OCI-LY1 (cell line): ENCODE results near the gene SHISAL2A.

Experiments used
- H2AFZ ChIP-seq: fragments of 200-600 bp; sonication (generic), shearing (Covaris generic); 2 replicates; pipeline ENCODE4 v1.6.0; 2014; ENCODE audit warnings: antibody characterized with exemption, mild to moderate bottlenecking, low read length
- H3F3A ChIP-seq: fragments of 200-600 bp; sonication (generic), shearing (Covaris generic); 2 replicates; pipeline ENCODE4 v1.6.0; 2014; ENCODE audit warnings: mild to moderate bottlenecking, antibody characterized with exemption, low read length, moderate library complexity; ENCODE audit not compliant: insufficient read depth
- H3K27ac ChIP-seq: fragments of 200-600 bp; sonication (generic); 2 replicates; pipeline ENCODE4 v1.5.1; 2014; ENCODE audit warnings: low read length, mixed run types, mild to moderate bottlenecking, low read depth; ENCODE audit not compliant: poor library complexity, severe bottlenecking
- H3K27me3 ChIP-seq: fragments of 200-600 bp; sonication (generic); 2 replicates; pipeline ENCODE4 v1.6.0; 2014; ENCODE audit warnings: antibody characterized with exemption, mild to moderate bottlenecking, low read length, moderate library complexity; ENCODE audit not compliant: insufficient read depth
- H3K36me3 ChIP-seq: fragments of 200-600 bp; sonication (generic); 2 replicates; pipeline ENCODE4 v1.6.1; 2014; ENCODE audit warnings: mild to moderate bottlenecking, antibody characterized with exemption, low read length, moderate library complexity, mixed read lengths; ENCODE audit not compliant: insufficient read depth
- H3K4me1 ChIP-seq: fragments of 200-600 bp; sonication (generic); 2 replicates; pipeline ENCODE4 v1.5.1; 2014; ENCODE audit warnings: mild to moderate bottlenecking, low read length, moderate library complexity; ENCODE audit not compliant: insufficient read depth, severe bottlenecking
- H3K4me2 ChIP-seq: fragments of 200-600 bp; sonication (generic), shearing (Covaris generic); 2 replicates; pipeline ENCODE4 v1.6.1; 2014; ENCODE audit warnings: low read length
- H3K4me3 ChIP-seq: fragments of 200-600 bp; sonication (generic); 2 replicates; pipeline ENCODE4 v1.5.1; 2014; ENCODE audit warnings: low read length, low read depth, mild to moderate bottlenecking, mixed read lengths; ENCODE audit not compliant: poor library complexity, severe bottlenecking
- H3K79me2 ChIP-seq: fragments of 200-600 bp; shearing (Covaris generic); 2 replicates; pipeline ENCODE4 v1.6.1; 2016; ENCODE audit warnings: mixed run types, low read length, mixed read lengths; ENCODE audit not compliant: insufficient read depth
- H3K9ac ChIP-seq: fragments of 200-600 bp; sonication (generic), shearing (Covaris generic); 2 replicates; pipeline ENCODE4 v1.6.1; 2014; ENCODE audit warnings: mild to moderate bottlenecking, low read length, mixed read lengths
- H3K9me2 ChIP-seq: fragments of 200-600 bp; sonication (generic), shearing (Covaris generic); 2 replicates; pipeline ENCODE4 v1.6.1; 2014; ENCODE audit warnings: low read depth, mild to moderate bottlenecking, low read length, mixed read lengths
- H3K9me3 ChIP-seq: fragments of 200-600 bp; shearing (Covaris generic); 2 replicates; pipeline ENCODE4 v1.6.1; 2014; ENCODE audit warnings: low read length, mixed read lengths
- H4K20me1 ChIP-seq: fragments of 200-600 bp; sonication (generic), shearing (Covaris generic); 2 replicates; pipeline ENCODE4 v1.6.0; 2016; ENCODE audit warnings: mild to moderate bottlenecking, low read length; ENCODE audit not compliant: insufficient read depth
- CTCF ChIP-seq: fragments of 200-600 bp; sonication (generic), shearing (Covaris generic); IDR thresholded peaks from 2 replicates; pipeline ENCODE4 v1.5.1; 2017; ENCODE audit warnings: mild to moderate bottlenecking, antibody characterized with exemption, low read length, moderate library complexity, mixed read lengths
- EZH2 ChIP-seq: fragments of 200-600 bp; sonication (generic), shearing (Covaris generic); IDR thresholded peaks from 2 replicates; pipeline ENCODE4 v1.8.0; 2017; ENCODE audit warnings: borderline replicate concordance, mixed run types, mild to moderate bottlenecking, antibody characterized with exemption, low read length, moderate library complexity, mixed read lengths

Gene SHISAL2A

GRCh38 chr1:52636721-52637695 lies 4.0 kb downstream of the SHISAL2A start:
- Histone ChIP-seq H3K9me2 (no peaks in the 10 kb centered on the region), H3K79me2 (no peaks in the 10 kb centered on the region; the same call in 1 of the 2 replicates), H3K36me3 (no peaks in the 10 kb centered on the region; the same call in 1 of the 2 replicates), H3K27ac (peak overlapping the region; percentile 98), H3K4me1 (peaks cover 83% of the 10 kb centered on the region), H3K9ac (peak overlapping the region; percentile 60), H2AFZ (no peak overlapping the region), H3K4me3 (peak overlapping the region; percentile 45), H3K27me3 (no peaks in the 10 kb centered on the region), H3K4me2 (peak overlapping the region; percentile 73), H3K9me3 (no peaks in the 10 kb centered on the region), H4K20me1 (no peaks in the 10 kb centered on the region), H3F3A (no peaks in the 10 kb centered on the region)
- TF ChIP-seq CTCF (no peak), EZH2 (no peak)

- peaks cover 74% of the 10 kb centered on the region for H3K4me1 ChIP-seq
- no peaks in the 10 kb centered on the region for H3F3A ChIP-seq
- H3K9me3 ChIP-seq: no peaks in the 10 kb centered on the region
- H2AFZ ChIP-seq: no peak overlapping the region
- peak overlapping the region; percentile 45 for H3K4me3 ChIP-seq
- peak overlapping the region; percentile 98 for H3K27ac ChIP-seq
- H3K79me2 ChIP-seq: no peaks in the 10 kb centered on the region; the same call in 1 of the 2 replicates
- peaks cover 3% of the 10 kb centered on the region for H3K36me3 ChIP-seq
- H3K9ac ChIP-seq: peak overlapping the region; percentile 60
- no peaks in the 10 kb centered on the region for H3K9me2 ChIP-seq
- H3K27me3 ChIP-seq: no peaks in the 10 kb centered on the region
- H4K20me1 ChIP-seq: no peaks in the 10 kb centered on the region
- no peak for TF ChIP-seq EZH2
- TF ChIP-seq CTCF: no peak
- H3K4me2 ChIP-seq: peak overlapping the region; percentile 73
Observed at GRCh38 chr1:52637946-52638345, 5.0 kb downstream of the SHISAL2A start.

- Histone ChIP-seq H3K4me3 (no peak overlapping the region), H4K20me1 (no peaks in the 10 kb centered on the region), H3F3A (no peaks in the 10 kb centered on the region), H2AFZ (no peak overlapping the region), H3K4me1 (peaks cover 48% of the 10 kb centered on the region), H3K4me2 (peak overlapping the region; percentile 15; the same call in 1 of the 2 replicates), H3K9me2 (no peaks in the 10 kb centered on the region), H3K36me3 (peaks cover 3% of the 10 kb centered on the region; the same call in 1 of the 2 replicates), H3K9me3 (no peaks in the 10 kb centered on the region), H3K27ac (peak overlapping the region; percentile 60), H3K79me2 (no peaks in the 10 kb centered on the region; the same call in 1 of the 2 replicates), H3K9ac (no peak overlapping the region), H3K27me3 (no peaks in the 10 kb centered on the region)
- TF ChIP-seq EZH2 (no peak), CTCF (no peak)
Observed at GRCh38 chr1:52640697-52641096, 7.7 kb downstream of the SHISAL2A start.
